Brain microvascular endothelial cell (primary cell): Measurements from ENCODE around the gene SLC4A1AP.

Experiments
- DNase-seq: peaks from one replicate; pipeline ENCODE4 v3.0.0-alpha.2; 2020
- H3K27ac ChIP-seq: fragments of 250-450 bp; sonication (Bioruptor Pico); 2 replicates; pipeline ENCODE4 v1.5.1; 2020; ENCODE audit warnings: mild to moderate bottlenecking, moderate library complexity
- H3K27me3 ChIP-seq: fragments of 250-450 bp; sonication (Bioruptor Pico); replicated peaks from 2 replicates; pipeline ENCODE4 v1.5.1; 2020; ENCODE audit warnings: mild to moderate bottlenecking
- H3K36me3 ChIP-seq: fragments of 250-450 bp; sonication (Bioruptor Pico); replicated peaks from 2 replicates; pipeline ENCODE4 v1.5.1; 2020; ENCODE audit warnings: mild to moderate bottlenecking
- H3K4me3 ChIP-seq: 2 replicates; pipeline ENCODE4 v1.5.1; 2011; ENCODE audit warnings: low read depth, mild to moderate bottlenecking, control low read depth, low read length, moderate library complexity
- in situ Hi-C: cut with HindIII; loops from 2 replicates; pipeline ENCODE4 v1.10.0; 2017; ENCODE audit warnings: low sequenced_read_pairs, low pct_ligation_motif_present
- TF ChIP-seq, protein P1 (sequence below): IDR thresholded peaks from 2 replicates; pipeline ENCODE4 v1.5.1; 2011; ENCODE audit warnings: low read depth, mild to moderate bottlenecking, moderate library complexity, low read length, control low read depth, inconsistent platforms; ENCODE audit errors: missing control alignments

Gene SLC4A1AP

GRCh38 chr2:27702302-27702701 lies 38.6 kb downstream of the SLC4A1AP start:
- TF ChIP-seq, protein P1, sequence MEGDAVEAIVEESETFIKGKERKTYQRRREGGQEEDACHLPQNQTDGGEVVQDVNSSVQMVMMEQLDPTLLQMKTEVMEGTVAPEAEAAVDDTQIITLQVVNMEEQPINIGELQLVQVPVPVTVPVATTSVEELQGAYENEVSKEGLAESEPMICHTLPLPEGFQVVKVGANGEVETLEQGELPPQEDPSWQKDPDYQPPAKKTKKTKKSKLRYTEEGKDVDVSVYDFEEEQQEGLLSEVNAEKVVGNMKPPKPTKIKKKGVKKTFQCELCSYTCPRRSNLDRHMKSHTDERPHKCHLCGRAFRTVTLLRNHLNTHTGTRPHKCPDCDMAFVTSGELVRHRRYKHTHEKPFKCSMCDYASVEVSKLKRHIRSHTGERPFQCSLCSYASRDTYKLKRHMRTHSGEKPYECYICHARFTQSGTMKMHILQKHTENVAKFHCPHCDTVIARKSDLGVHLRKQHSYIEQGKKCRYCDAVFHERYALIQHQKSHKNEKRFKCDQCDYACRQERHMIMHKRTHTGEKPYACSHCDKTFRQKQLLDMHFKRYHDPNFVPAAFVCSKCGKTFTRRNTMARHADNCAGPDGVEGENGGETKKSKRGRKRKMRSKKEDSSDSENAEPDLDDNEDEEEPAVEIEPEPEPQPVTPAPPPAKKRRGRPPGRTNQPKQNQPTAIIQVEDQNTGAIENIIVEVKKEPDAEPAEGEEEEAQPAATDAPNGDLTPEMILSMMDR: no peak
- H3K4me3 ChIP-seq: no peak overlapping the region
- no peaks in the 10 kb centered on the region for H3K27me3 ChIP-seq
- in situ Hi-C loops: no loop called here
- no peak overlapping the region for H3K27ac ChIP-seq
- no peaks in the 10 kb centered on the region for H3K36me3 ChIP-seq
- no peak for DNase-seq

- no peaks in the 10 kb centered on the region for H3K27me3 ChIP-seq
- no peak overlapping the region for H3K4me3 ChIP-seq
- DNase-seq: peak; percentile 88
- in situ Hi-C loops: no loop called here
- H3K27ac ChIP-seq: no peak overlapping the region
- TF ChIP-seq, protein P1: peak; percentile 91
- H3K36me3 ChIP-seq: no peaks in the 10 kb centered on the region
Observed at GRCh38 chr2:27703638-27704341, 40.1 kb downstream of the SLC4A1AP start.

DNA sequence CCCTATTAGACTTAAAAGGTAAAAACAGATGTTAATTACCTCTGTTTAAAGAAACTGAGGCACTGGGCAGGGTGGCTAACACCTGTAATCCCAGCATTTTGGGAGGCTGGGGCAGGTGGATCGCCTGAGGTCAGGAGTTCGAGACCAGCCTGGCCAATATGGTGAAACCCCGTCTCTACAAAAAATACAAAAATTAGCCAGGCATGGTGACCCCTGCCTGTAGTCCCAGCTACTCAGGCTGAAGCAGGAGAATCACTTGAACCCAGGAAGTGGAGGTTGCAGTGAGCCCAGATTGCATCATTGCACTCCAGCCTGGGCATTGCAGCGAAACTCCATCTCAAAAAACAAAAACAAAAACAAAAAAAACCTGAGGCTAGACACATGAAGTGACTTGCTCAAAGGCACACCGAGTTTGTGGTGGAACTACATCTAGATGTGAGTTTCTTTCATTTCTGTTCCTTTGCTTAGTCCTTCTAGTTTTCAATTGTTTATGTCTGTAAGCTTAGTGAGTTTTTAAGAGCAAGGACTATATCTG lies 40.7 kb downstream of the SLC4A1AP start:
- H3K27ac ChIP-seq: no peak overlapping the region
- no peaks in the 10 kb centered on the region for H3K27me3 ChIP-seq
- in situ Hi-C loops: no loop called here

DNA sequence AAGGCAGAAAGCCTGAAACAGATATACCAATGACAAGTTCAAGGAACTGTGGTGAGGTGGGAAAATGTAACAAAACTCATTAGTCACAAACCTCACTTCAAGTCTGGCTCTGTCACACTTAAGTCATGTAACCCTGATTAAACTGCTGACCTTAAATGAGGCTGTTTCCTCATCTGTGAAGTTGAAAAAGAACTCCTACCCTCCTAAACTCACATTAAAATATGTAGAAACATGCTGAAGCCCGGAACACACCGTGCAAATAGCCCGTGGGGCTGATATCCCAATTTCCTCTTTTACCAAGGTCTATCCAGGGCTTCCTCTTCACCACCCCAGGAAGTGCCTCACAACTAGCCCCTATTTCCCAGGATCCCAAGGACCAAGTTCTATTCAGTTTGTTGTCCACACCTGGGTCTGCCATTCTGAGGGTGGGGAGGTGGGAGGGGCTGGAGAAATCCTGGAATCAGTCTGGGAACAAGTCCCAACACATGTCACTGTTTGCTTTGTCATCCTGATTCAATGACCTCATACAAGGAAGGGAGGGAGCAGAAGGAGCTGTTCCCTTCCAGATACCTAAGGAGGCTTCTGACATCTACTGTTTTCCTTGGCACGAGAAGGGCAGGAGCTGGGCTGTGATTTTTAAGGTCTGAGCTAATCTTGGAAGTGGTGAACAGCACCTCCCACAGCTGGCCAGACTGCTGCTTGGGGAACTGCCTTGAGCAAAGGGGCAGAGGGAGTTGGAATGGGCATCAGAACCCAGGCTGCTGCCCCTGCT lies 42.3 kb downstream of the SLC4A1AP start:
- TF ChIP-seq, protein P1: peak; percentile 14

More for the DNA sequence above, 40.7 kb downstream of the SLC4A1AP start:
- no peaks in the 10 kb centered on the region for H3K36me3 ChIP-seq
- DNase-seq: no peak
- no peak overlapping the region for H3K4me3 ChIP-seq
- TF ChIP-seq, protein P1: no peak

DNA sequence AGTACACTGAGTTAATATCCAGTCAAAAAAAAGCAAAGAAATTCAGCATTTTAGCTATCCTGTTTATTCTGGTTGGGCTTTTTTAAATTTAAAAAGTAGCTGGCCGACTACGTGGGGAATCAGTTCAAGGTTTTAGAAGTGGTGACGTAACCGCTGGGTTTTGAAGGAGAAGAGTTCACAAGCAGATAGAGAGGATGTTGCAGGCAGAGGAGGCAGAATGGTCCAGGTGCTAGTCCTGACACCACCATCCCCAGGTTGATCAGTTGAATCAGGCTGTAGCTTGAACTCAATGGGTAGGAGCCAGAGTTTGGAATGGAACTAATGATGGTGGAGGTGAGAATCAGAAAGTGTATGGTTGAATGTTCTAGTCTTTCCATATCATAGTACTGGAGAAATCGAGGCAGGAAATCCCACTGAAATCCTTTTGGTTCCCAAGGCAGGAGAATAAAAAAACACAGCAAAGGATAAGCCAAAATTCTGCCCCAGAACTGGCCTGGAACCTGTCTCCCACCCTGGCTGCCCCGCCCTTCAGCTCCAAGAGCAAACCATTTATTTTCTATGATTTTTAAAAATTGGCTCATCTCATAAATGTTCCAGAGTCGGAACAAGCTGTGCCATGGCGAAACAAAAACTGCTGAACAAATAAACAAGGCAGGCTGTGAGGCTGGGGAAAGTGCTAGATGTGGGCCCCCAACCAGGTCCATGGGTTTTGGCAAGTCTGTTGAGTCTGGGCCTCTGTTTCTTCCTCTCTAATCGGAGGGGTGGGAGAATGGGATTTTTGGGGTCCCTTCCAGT lies 44.0 kb downstream of the SLC4A1AP start:
- Histone ChIP-seq H3K4me3 (no peak overlapping the region), H3K27me3 (no peaks in the 10 kb centered on the region), H3K27ac (no peak overlapping the region), H3K36me3 (no peaks in the 10 kb centered on the region)
- no peak for DNase-seq
- TF ChIP-seq, protein P1: no peak
- in situ Hi-C loops: no loop called here

More for the DNA sequence above, 42.3 kb downstream of the SLC4A1AP start:
- peak; percentile 92 for DNase-seq
- Histone ChIP-seq H3K4me3 (no peak overlapping the region), H3K27me3 (no peaks in the 10 kb centered on the region), H3K27ac (peak overlapping the region; percentile 73), H3K36me3 (no peaks in the 10 kb centered on the region)
- in situ Hi-C loops: no loop called here
